NB4 (cell line): ENCODE results near the gene COL24A1.

Experiments used
- DNase-seq: peaks from one replicate; pipeline ENCODE4 v3.0.0; 2010; ENCODE audit warnings: low read depth
- H3K4me3 ChIP-seq: one replicate; pipeline ENCODE4 v1.5.1; 2011; ENCODE audit warnings: mild to moderate bottlenecking, low read depth, low read length, moderate library complexity
- CTCF ChIP-seq: IDR thresholded peaks from one replicate; pipeline ENCODE4 v1.5.1; 2012; ENCODE audit warnings: low read depth, low read length
- MAX ChIP-seq: IDR thresholded peaks from 2 replicates; pipeline ENCODE4 v1.6.1; 2011; ENCODE audit warnings: low read depth, low read length
- MYC ChIP-seq: IDR thresholded peaks from 2 replicates; pipeline ENCODE4 v1.6.1; 2011; ENCODE audit warnings: low read depth, low read length
- POLR2A ChIP-seq: IDR thresholded peaks from 2 replicates; pipeline ENCODE4 v1.6.1; 2011; ENCODE audit warnings: mild to moderate bottlenecking; ENCODE audit not compliant: insufficient read length; ENCODE audit errors: extremely low read depth

COL24A1 gene

GRCh38 chr1:86104606-86105532 is 51.7 kb downstream of the COL24A1 start:
- TF ChIP-seq MYC = no peak
- no peak for TF ChIP-seq POLR2A
- TF ChIP-seq CTCF = no peak
- no peak for TF ChIP-seq MAX
- H3K4me3 ChIP-seq = no peak overlapping the region
- DNase-seq = no peak

DNA sequence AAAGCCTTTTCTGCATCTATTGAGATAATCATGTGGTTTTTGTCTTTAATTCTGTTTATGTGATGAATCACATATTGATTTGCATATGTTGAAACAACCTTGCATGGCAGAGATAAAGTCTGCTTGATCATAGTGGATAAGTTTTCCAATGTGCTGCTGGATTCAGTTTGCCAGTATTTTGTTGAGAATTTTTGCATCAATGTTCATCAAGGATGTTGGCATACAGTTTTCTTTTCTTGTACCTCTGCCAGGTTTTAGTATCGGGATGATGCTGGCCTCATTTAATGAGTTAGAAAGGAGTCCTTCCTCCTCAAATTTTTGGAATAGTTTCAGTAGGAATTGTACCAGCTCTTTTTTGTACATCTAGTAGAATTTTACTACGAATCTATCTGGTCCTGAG is 55.0 kb downstream of the COL24A1 start:
- no peak for DNase-seq
- no peak for TF ChIP-seq MYC
- TF ChIP-seq CTCF = no peak
- TF ChIP-seq MAX = no peak
- H3K4me3 ChIP-seq = no peak overlapping the region

DNA sequence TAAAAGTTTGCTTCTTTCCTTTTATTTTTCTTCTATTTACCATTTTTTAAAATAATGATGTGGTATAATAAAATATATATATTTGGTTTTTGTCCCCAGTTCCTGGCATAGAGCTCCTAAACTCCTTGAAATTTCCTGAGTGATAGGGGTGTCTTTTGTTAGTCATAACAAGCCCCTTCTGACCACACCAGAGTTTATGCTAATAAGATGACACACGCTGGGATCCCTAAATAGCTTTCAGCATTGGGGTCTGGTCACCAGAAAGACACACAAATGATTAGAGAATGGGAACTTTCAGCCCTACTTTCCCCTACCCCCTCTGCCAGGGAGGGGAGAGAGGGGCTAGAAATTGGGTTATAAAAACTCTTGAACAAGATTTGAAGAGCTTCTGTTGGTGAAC is 56.2 kb downstream of the COL24A1 start:
- no peak overlapping the region for H3K4me3 ChIP-seq
- TF ChIP-seq CTCF (no peak), POLR2A (no peak)
- no peak for DNase-seq

DNA sequence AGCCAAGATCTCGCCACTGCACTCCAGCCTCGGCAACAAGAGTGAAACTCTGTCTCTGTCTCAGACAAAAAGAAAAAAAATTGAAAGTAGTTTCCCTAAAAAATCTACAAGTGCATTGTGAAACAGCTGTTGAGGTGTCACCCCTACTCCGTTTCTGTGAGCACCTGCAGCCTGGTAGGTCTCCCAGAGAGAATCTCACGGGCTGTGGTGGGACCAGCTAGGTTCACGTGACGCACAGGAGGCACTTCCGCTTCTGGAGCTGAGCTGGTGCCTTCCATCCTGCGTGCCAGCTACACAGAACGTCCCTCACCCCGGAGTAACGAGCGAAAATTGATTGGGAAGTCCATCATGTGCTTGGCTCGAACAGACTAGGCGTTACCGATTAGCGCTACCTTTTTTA is 66.8 kb downstream of the COL24A1 start:
- TF ChIP-seq POLR2A = no peak
- TF ChIP-seq CTCF = no peak
- TF ChIP-seq MYC = no peak
- TF ChIP-seq MAX = no peak
- no peak for DNase-seq
- no peak overlapping the region for H3K4me3 ChIP-seq

GRCh38 chr1:86085741-86086409 is 70.7 kb downstream of the COL24A1 start:
- H3K4me3 ChIP-seq = no peak overlapping the region
- TF ChIP-seq MAX (no peak), CTCF (no peak), POLR2A (no peak), MYC (no peak)
- no peak for DNase-seq
